HPDE6-E6E7 (cell line): ENCODE results near the gene GRK6.

Experiments
- DNase-seq: peaks from one replicate; pipeline ENCODE4 v3.0.0; 2011; ENCODE audit warnings: missing footprints; ENCODE audit errors: extremely low spot score

GRK6 gene

DNA sequence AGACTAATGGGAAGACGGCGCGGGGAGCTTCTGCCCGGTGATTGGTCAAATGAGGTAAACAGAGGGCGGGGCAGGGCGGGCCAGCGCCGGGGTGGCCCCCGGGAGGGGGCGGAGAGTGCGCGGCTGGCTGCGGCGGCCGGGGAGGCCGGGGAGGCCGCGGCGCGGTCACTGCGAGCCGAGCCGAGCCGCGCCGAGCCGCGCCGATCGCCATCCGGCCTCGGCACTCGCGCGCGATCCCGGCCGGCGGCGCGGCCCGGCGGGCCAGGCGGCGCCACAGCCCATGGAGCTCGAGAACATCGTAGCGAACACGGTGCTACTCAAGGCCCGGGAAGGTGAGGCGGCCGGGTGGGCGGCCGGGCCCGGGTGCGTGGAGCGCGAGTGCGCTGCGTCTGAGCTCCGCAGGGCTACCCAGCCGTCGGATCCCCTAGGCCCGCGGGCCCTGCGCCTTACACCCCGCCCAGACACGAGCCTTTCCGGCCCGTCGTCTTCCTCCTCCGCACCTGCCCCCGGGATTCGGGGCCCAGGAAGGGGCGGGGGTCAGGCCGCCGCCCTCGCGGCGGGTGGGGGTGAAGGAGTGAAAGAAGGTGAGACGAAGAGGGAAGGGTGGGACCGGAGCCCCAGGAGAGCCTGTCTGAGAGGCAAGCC, at the start of gene GRK6:
GRK6 (plus strand) TSS at position 111 of the 645 bp plus-strand sequence; CDS start at position 281, 170 bp downstream.
- no peak for DNase-seq

DNA sequence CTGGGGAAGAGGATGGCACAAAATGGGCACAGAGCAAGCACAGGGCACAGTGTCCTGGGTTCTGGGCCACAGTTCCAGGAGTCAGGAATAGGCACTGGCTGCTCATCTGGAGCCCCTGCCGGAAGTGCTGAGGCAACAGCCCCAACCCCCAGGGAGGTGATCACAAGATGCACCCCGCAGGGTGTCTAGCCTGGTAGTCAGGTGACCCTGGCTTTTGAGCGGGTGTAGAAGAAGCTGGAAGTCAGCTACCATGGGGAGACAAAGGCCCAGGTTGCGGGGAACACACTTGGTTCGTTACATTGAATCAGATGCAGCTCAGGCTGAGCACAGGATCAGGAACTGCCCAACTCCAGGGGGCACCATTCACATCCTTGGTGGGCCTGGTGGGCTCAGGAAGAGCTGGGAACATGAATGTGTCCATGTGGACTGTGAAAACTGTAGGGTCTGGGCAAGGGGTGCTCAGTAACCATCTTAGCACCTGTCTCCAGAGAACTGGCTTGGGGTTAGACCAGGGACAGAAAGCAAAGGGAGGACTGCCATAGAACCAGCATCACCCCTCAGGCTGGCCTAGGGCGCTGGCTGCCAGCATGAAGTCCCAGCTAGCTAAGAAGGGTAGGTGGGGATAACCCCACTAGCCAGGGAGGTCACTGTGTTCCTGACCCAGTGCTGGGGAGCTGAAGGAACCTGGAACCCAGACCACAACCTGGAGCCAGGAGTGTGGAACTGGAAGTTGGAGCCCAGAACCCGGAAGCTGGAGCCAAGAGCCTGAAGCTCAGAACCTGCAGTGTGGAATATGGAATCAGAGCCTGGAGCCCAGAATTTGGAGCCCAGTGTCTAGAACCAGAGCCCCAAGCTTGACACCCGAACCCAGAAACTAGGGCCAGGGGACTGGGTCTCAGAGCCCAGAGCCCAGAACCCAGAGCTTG, 48.4 kb upstream of the GRK6 start:
- no peak for DNase-seq

DNA sequence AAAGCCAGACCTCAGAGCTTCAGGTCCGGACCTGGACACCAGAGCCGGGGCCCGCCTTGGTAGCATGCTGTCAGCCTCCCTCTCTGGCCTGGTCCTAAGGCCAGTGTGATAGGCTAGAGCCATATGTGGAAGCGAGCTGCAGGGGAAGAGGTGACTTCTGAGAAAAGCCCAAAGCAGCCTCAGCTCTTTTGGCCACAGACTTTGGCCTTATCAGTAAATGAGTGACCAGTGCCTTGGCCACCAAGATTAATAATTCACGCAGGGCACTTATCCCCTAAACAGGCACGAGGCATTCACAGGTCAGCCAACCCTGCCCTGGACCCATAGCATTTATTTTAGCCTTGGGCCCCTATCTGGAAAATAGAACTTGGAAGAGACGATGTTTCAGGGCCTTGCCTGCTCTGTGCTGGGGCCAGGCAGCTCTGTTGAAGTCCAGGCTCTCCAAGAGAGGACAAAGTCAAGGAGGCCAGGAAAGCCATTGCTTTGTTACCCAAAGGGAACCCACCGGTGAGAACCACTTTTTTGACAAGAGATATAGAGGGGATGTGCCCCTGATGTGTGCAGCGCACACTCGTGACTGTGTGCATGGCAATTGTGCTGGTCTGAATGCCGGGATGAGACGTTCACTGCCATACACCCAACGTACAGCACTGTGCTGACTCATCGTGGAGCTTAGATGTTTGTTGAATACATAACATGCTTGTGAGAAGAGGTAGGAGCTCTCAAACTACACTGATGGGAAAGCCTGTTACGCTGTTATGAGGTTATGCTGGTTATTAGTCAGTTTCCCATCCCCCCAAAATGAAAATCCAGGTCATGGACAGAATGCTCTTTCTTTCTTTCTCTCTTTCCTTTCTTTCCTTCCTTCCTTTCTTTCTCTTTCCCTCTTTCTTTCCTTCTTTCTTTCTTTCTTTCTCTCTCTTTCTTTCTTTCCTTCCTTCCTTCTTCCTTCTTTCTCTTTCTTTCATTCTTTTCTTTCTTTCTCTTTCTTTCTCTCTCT, 47.3 kb upstream of the GRK6 start:
- peak; percentile 76 for DNase-seq

GRCh38 chr5:177380805-177381126, 45.7 kb upstream of the GRK6 start:
- no peak for DNase-seq

DNA sequence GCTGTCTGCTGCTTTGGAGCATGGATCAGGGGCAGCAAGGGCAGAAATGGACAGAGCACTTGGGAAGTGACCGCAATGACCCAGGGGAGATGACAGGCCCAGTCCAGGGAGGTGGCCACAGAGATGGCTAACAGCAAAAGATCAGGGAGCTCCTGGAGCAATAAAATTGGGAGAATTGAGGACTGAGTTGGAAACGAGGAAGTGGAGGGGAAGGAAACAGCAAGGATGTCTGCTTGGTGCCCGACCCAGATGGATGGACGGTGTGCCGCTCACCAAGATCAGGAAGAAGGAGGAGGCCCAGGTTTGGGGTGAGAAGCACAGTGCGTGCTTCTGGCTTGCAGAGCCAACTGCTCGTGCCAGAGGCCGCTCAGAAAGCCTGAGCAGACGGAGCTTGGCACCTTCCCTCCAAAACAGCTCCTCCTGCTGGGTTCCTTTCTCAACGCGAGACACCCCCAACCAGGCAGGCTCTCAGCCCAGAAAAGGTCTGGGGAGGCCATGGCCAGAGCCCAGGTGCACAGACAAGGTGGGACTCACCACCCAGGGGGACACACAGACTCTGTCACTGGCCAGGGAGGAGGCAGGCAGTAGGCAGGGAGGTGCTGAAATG, 44.0 kb upstream of the GRK6 start:
- DNase-seq: no peak

DNA sequence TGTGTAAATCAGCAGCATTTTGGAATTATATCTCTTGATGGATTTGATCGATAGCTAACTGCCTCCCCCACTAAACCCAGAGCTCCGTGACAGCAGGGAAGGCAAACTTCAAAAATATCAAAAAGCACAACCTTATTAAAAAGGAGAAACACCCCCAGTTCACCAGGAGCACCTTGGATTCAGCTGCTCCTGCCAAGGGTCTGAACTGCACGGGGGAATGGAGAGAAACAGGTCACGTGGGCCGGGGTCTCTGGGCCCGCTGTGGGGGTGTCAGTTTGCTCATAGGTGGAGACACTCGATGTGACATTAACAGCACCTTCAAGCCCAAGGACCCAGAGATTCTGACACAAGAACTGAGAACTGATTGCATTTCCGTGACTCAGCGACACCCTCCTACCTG, 43.3 kb upstream of the GRK6 start:
- DNase-seq: no peak

DNA sequence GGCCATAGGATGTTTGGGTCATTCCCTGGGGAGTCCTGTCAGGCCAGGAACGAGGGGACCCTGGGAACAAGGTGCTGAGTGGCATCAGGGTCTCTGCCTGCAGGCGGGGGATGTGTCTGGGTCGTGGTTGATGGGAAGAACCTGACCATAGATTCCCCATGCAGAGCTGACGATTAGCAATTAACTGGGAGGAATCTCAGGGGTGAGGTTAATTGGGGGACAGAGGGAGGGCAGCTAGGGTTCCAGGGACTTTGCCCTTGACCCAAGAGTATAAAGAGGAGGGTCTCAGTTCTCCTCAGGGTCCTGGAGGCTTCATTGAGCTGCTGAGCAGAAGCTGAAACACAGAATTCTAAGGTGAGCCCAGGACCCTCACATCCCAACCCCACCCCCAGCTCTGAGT, 42.3 kb upstream of the GRK6 start, which contains the start of gene SLC34A1:
SLC34A1 (plus strand) TSS at position 301 of the 400 bp plus-strand sequence. CDS start 1,308 bp downstream, outside the sequence.
- no peak for DNase-seq

- DNase-seq: no peak
Observed at GRCh38 chr5:177385720-177386119, 40.8 kb upstream of the GRK6 start.

GRCh38 chr5:177386542-177386941, 39.9 kb upstream of the GRK6 start:
- DNase-seq: no peak

GRCh38 chr5:177387405-177387804, 39.1 kb upstream of the GRK6 start:
- DNase-seq: no peak

GRCh38 chr5:177388521-177389052, 37.9 kb upstream of the GRK6 start:
- DNase-seq: no peak

DNA sequence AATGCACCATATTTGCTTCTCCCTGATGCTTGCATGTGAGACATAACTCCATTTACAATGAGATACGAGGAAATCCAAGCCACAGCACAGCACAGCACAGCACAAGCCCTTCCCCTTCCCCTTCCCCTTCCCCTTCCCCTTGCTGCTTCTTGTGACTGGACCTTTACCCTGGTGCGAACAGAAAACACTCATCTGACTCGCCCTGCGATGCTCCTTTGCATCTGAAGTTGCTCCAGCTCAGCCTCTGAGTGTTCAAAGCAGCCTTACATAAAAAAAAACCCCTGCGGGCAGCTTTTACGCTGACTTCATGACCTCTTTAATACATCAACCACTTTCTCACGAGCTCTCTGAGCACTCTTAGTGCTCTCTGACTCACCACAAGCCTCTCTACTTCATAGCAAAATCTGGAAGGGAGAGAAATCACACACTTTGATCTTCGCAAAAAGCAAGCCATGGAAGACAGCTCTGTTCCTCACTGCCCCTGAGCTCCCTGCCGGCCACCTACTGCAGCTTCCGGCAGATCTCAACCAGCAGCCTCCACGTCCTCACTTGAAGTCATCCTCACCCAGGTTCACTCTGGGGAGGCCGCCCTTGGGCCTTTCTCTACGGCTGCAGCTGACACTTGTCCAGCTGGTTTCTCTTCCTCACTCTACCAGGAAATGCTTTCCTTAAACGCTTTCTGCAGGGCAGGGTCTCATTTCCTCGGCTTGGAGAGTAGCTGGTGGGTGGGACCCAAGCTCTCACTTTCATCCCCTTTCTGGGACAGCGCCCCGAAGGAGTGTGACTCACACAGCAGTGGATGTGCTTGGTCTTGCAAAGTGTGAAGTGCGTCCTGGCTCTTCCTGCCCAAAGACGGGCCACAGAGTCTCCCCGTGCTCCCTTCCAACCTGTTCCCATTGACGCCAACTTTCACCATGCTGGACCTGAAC, 37.0 kb upstream of the GRK6 start:
- peak; percentile 94 for DNase-seq

GRCh38 chr5:177390363-177391300, 35.8 kb upstream of the GRK6 start:
- peak; percentile 92 for DNase-seq

- DNase-seq: no peak
Observed at GRCh38 chr5:177392765-177393164, 33.7 kb upstream of the GRK6 start.

DNA sequence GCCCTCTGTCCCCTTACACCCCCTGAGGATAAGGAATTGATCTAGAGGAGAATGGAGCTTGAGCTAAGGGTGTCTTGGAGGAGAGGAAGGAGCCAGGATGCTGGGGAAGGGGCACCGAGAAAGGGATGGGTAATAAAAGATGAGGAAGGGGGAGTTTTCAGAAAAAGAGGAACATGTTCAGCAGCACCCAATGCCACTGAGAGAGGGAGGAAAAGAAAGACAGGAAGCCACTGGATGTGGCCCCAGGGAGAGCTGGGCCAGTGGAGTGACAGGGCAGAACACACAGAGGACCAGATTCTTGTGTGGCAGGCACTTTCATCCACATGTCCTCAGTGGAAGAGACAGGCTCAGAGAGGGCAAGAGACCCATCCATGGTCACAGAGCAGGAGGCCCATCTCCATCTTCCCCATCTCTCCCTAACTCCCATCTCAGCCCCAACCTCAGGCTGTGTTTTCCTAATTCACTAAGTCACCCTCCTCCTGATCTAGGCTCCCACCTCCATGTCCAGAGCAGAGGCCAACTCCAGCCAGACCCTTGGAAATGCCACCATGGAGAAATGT, 33.2 kb upstream of the GRK6 start:
- DNase-seq: no peak

DNA sequence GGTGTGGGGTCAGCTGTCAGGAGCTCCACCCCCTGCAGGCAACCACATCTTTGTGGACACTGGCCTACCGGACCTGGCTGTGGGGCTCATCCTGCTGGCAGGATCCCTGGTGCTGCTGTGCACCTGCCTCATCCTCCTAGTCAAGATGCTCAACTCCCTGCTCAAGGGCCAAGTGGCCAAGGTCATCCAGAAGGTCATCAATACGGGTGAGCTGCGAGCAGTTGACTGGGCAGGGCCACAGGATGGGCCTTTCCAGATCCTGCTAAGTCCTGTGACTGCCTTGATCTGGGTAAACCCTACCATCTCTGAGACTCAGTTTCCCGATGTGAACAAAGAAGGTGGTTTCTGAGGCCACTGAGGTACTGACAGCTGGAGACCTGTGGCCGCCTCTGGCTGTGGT, 32.5 kb upstream of the GRK6 start:
- DNase-seq: no peak

GRCh38 chr5:177396078-177396477, 30.4 kb upstream of the GRK6 start:
- DNase-seq: no peak

GRCh38 chr5:177396807-177397206, 29.7 kb upstream of the GRK6 start:
- DNase-seq: no peak
